DND-41 (cell line): Measurements from ENCODE around the gene NR2E1.

Source experiments
- ATAC-seq: fragments of 200-7000 bp; cut with Tn5 transposase; 3 replicates; pipeline ENCODE4 v1.9.1; 2021; ENCODE audit warnings: low read depth; ENCODE audit not compliant: insufficient read depth
- DNase-seq: peaks from one replicate; pipeline ENCODE4 v3.0.0-alpha.2; 2020
- H2AFZ ChIP-seq: 2 replicates; pipeline ENCODE4 v1.6.0; 2012; ENCODE audit warnings: low read depth, low read length
- H3K27ac ChIP-seq: 2 replicates; pipeline ENCODE4 v1.5.1; 2012; ENCODE audit warnings: low read length, inconsistent platforms
- H3K27me3 ChIP-seq: fragments of 200-600 bp; sonication (generic); 2 replicates; pipeline ENCODE4 v1.6.0; 2012; ENCODE audit warnings: low read length, mild to moderate bottlenecking, inconsistent platforms; ENCODE audit not compliant: insufficient read depth, poor library complexity
- H3K36me3 ChIP-seq: 2 replicates; pipeline ENCODE4 v1.5.1; 2012; ENCODE audit warnings: low read length, inconsistent platforms; ENCODE audit not compliant: insufficient read depth
- H3K4me1 ChIP-seq: 2 replicates; pipeline ENCODE4 v1.5.1; 2012; ENCODE audit warnings: mild to moderate bottlenecking, low read length; ENCODE audit not compliant: insufficient read depth
- H3K4me2 ChIP-seq: 2 replicates; pipeline ENCODE4 v1.6.0; 2012; ENCODE audit warnings: mild to moderate bottlenecking, moderate library complexity, low read length, inconsistent platforms; ENCODE audit not compliant: insufficient read depth
- H3K4me3 ChIP-seq, 2 experiments: fragments of 200-600 bp in 1 of 2; shearing (Covaris generic) in 1 of 2; 2 replicates each; pipeline ENCODE4 v1.5.1; 2012 to 2016; ENCODE audit warnings: inconsistent platforms in 2 of 2, low read length in 2 of 2, mild to moderate bottlenecking in 2 of 2, low read depth in 1 of 2, moderate library complexity in 1 of 2
- H3K79me2 ChIP-seq: 2 replicates; pipeline ENCODE4 v1.6.0; 2012; ENCODE audit warnings: low read length, inconsistent platforms; ENCODE audit not compliant: insufficient read depth
- H3K9ac ChIP-seq: 2 replicates; pipeline ENCODE4 v1.6.0; 2012; ENCODE audit warnings: low read depth, mild to moderate bottlenecking, inconsistent platforms, low read length, moderate library complexity
- H3K9me3 ChIP-seq: 2 replicates; pipeline ENCODE4 v1.5.1; 2012; ENCODE audit warnings: low read length, moderate library complexity, mild to moderate bottlenecking, inconsistent platforms; ENCODE audit not compliant: insufficient read depth, severe bottlenecking
- H4K20me1 ChIP-seq: 2 replicates; pipeline ENCODE4 v1.6.0; 2012; ENCODE audit warnings: low read length; ENCODE audit not compliant: insufficient read depth
- CTCF ChIP-seq: IDR thresholded peaks from 2 replicates; pipeline ENCODE4 v1.5.1; 2012; ENCODE audit warnings: borderline replicate concordance, low read length, moderate library complexity, mild to moderate bottlenecking; ENCODE audit not compliant: poor library complexity, severe bottlenecking; ENCODE audit errors: extremely low read depth
- EZH2 ChIP-seq: IDR thresholded peaks from 3 replicates; pipeline ENCODE4 v1.6.1; 2012; ENCODE audit warnings: borderline replicate concordance, low read depth, mild to moderate bottlenecking, moderate library complexity, low read length, inconsistent platforms; ENCODE audit not compliant: severe bottlenecking

The NR2E1 gene

GRCh38 chr6:108198761-108199498 lies 33.1 kb downstream of the NR2E1 start:
- Histone ChIP-seq H3K27me3 (no peaks in the 10 kb centered on the region), H3K79me2 (no peaks in the 10 kb centered on the region), H3K27ac (no peak overlapping the region), H3K36me3 (no peaks in the 10 kb centered on the region; the same call in 1 of the 2 replicates), H2AFZ (no peak overlapping the region), H3K4me1 (no peaks in the 10 kb centered on the region), H3K9me3 (no peaks in the 10 kb centered on the region), H3K4me2 (no peak overlapping the region), H4K20me1 (no peaks in the 10 kb centered on the region), H3K9ac (no peak overlapping the region), H3K4me3 (no peak overlapping the region)
- ATAC-seq (peak; percentile 27; the same call in 1 of the 3 replicates), DNase-seq (no peak)
- TF ChIP-seq EZH2, result no peak
- TF ChIP-seq CTCF, result no peak

- Histone ChIP-seq H3K4me3 (no peak overlapping the region), H2AFZ (no peak overlapping the region), H3K27ac (no peak overlapping the region), H3K9me3 (no peaks in the 10 kb centered on the region), H3K27me3 (no peaks in the 10 kb centered on the region), H3K79me2 (no peaks in the 10 kb centered on the region), H3K4me1 (no peaks in the 10 kb centered on the region), H3K9ac (no peak overlapping the region), H3K4me2 (no peak overlapping the region), H4K20me1 (no peaks in the 10 kb centered on the region), H3K36me3 (no peaks in the 10 kb centered on the region; the same call in 1 of the 2 replicates)
- TF ChIP-seq CTCF (no peak), EZH2 (no peak)
- ATAC-seq (no peak), DNase-seq (no peak)
These were observed 34.4 kb downstream of the NR2E1 start for GRCh38 chr6:108200186-108200585.

GRCh38 chr6:108200631-108201030 lies 34.8 kb downstream of the NR2E1 start:
- Histone ChIP-seq H3K27me3 (no peaks in the 10 kb centered on the region), H3K9ac (no peak overlapping the region), H4K20me1 (no peaks in the 10 kb centered on the region), H3K79me2 (no peaks in the 10 kb centered on the region), H3K4me3 (no peak overlapping the region), H3K9me3 (no peaks in the 10 kb centered on the region), H3K27ac (no peak overlapping the region), H3K4me1 (no peaks in the 10 kb centered on the region), H3K4me2 (no peak overlapping the region), H3K36me3 (no peaks in the 10 kb centered on the region; the same call in 1 of the 2 replicates), H2AFZ (no peak overlapping the region)
- DNase-seq (no peak), ATAC-seq (no peak)
- TF ChIP-seq CTCF, result no peak
- no peak for TF ChIP-seq EZH2
